ENCODE data around the gene ZNF691.

Gene ZNF691

DNA sequence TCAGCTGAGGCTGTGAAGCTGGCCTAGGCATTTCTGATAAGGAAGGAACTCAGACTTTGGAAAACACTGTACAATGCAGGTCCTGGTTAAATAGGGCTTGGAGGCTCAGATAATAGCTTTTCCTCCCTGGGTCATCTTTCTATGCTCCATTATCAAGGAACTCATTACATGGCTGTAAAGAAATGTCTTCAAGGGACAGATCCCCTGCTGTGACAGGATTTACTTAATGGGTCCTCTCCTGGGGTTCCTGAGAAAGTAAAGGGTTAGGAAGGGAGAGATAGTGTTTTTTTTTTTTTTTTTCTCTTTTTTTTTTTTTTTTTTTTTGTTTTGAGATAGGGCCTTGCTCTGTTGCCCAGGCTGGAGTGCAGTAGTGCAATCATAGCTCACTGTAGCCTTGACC lies 15.1 kb upstream of the ZNF691 start:
- no peak for ATAC-seq (ENCODE audit: low read depth)
- no peaks in the 10 kb centered on the region for H3K4me1 ChIP-seq (ENCODE audit: insufficient read depth, poor library complexity, severe bottlenecking)
- no peak for DNase-seq (ENCODE audit: low spot score)
- no peak overlapping the region for H3K27ac ChIP-seq (ENCODE audit: poor library complexity, severe bottlenecking)
- H3K27me3 ChIP-seq (ENCODE audit: insufficient read depth, poor library complexity, severe bottlenecking): no peaks in the 10 kb centered on the region
- H3K4me3 ChIP-seq (ENCODE audit: severe bottlenecking): no peak overlapping the region
- TF ChIP-seq, protein P1, sequence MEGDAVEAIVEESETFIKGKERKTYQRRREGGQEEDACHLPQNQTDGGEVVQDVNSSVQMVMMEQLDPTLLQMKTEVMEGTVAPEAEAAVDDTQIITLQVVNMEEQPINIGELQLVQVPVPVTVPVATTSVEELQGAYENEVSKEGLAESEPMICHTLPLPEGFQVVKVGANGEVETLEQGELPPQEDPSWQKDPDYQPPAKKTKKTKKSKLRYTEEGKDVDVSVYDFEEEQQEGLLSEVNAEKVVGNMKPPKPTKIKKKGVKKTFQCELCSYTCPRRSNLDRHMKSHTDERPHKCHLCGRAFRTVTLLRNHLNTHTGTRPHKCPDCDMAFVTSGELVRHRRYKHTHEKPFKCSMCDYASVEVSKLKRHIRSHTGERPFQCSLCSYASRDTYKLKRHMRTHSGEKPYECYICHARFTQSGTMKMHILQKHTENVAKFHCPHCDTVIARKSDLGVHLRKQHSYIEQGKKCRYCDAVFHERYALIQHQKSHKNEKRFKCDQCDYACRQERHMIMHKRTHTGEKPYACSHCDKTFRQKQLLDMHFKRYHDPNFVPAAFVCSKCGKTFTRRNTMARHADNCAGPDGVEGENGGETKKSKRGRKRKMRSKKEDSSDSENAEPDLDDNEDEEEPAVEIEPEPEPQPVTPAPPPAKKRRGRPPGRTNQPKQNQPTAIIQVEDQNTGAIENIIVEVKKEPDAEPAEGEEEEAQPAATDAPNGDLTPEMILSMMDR (IDR thresholded peaks at IDR 0.05; ENCODE audit: poor library complexity, severe bottlenecking): no peak
- H3K9me3 ChIP-seq (ENCODE audit: severe bottlenecking): no peaks in the 10 kb centered on the region
- no peaks in the 10 kb centered on the region for H3K36me3 ChIP-seq (ENCODE audit: low read depth)

DNA sequence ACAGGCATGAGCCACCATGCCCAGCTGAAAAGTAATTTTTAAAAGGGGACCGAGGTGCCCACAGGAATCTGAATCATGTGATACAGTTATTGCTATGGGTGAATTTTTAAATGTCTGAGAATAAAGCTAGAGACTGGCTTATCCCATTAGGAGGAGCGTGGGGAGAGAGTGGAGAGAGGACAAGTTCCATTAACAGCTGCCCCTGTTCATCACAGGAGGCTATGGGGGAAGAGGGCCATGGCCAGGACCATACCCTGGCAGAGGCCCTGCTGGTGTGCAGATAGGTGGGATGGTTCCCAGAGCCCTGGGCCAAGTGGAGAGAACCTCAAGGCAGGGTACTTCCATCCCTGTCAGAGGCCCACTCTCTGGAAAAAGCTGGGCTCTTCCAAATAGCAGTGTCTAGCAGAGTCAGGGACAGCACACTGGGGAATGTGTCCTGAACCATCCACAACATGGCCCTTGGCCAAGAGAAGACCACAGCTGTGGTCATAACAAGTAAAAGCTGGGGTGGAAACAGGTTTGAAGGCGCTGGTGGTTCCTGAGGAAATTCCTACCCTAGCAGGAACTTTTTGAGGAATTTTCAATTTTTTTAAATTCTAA lies 13.7 kb upstream of the ZNF691 start:
- Histone ChIP-seq H3K36me3 (ENCODE audit: low read depth) (no peaks in the 10 kb centered on the region), H3K9me3 (ENCODE audit: severe bottlenecking) (no peaks in the 10 kb centered on the region), H3K4me1 (ENCODE audit: insufficient read depth, poor library complexity, severe bottlenecking) (no peaks in the 10 kb centered on the region), H3K27me3 (ENCODE audit: insufficient read depth, poor library complexity, severe bottlenecking) (no peaks in the 10 kb centered on the region), H3K4me3 (ENCODE audit: severe bottlenecking) (no peak overlapping the region), H3K27ac (ENCODE audit: poor library complexity, severe bottlenecking) (no peak overlapping the region)
- TF ChIP-seq, protein P1 (IDR thresholded peaks at IDR 0.05; ENCODE audit: poor library complexity, severe bottlenecking): no peak
- ATAC-seq (ENCODE audit: low read depth): no peak
- no peak for DNase-seq (ENCODE audit: low spot score)

DNA sequence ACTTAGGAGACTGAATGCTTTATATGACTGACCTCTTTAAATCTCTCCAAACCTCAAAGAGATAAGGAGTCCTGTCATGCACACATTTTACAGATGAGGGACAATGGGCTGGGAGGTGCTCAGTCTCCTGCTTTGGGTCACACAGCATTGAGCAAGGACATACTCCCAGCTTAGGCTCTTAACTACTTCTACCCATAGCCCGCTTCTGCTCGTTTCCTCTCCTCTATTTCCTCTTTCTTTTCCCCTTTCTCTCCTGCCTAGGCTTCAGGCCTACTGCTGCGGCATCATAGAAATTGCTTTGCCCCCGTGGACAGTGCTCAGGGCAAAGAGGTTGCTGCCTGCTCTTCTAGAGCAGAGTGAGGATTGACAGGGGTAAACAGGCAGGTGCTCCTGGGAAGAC lies 12.4 kb upstream of the ZNF691 start:
- Histone ChIP-seq H3K4me3 (ENCODE audit: severe bottlenecking) (no peak overlapping the region), H3K27me3 (ENCODE audit: insufficient read depth, poor library complexity, severe bottlenecking) (no peaks in the 10 kb centered on the region), H3K27ac (ENCODE audit: poor library complexity, severe bottlenecking) (no peak overlapping the region), H3K36me3 (ENCODE audit: low read depth) (no peaks in the 10 kb centered on the region), H3K4me1 (ENCODE audit: insufficient read depth, poor library complexity, severe bottlenecking) (no peaks in the 10 kb centered on the region), H3K9me3 (ENCODE audit: severe bottlenecking) (no peaks in the 10 kb centered on the region)
- DNase-seq (ENCODE audit: low spot score): no peak
- TF ChIP-seq, protein P1 (IDR thresholded peaks at IDR 0.05; ENCODE audit: poor library complexity, severe bottlenecking): no peak
- no peak for ATAC-seq (ENCODE audit: low read depth)

DNA sequence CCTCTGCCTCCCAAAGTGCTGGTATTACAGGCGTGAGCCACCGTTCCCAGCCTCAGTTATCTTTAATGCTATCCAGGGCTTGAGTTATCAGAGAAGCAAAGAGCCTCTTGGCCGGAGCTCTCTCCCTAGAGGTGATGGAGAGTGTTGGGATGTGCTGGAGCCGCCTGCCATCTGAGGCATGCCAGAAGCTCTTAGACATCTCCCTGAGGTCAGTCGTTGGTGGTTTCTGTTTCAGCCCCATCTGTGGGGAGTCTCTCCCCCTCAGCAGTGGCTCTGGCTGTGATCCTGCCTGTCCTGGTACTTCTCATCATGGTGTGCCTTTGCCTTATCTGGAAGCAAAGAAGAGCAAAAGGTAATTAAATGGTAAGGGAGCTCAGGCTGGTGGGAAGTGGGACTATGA lies 11.6 kb upstream of the ZNF691 start:
- H3K4me1 ChIP-seq (ENCODE audit: insufficient read depth, poor library complexity, severe bottlenecking): no peaks in the 10 kb centered on the region
- TF ChIP-seq, protein P1 (IDR thresholded peaks at IDR 0.05; ENCODE audit: poor library complexity, severe bottlenecking): no peak
- H3K36me3 ChIP-seq (ENCODE audit: low read depth): no peaks in the 10 kb centered on the region
- H3K27me3 ChIP-seq (ENCODE audit: insufficient read depth, poor library complexity, severe bottlenecking): no peaks in the 10 kb centered on the region
- DNase-seq (ENCODE audit: low spot score): no peak
- no peak overlapping the region for H3K27ac ChIP-seq (ENCODE audit: poor library complexity, severe bottlenecking)
- H3K9me3 ChIP-seq (ENCODE audit: severe bottlenecking): no peaks in the 10 kb centered on the region
- no peak overlapping the region for H3K4me3 ChIP-seq (ENCODE audit: severe bottlenecking)
- no peak for ATAC-seq (ENCODE audit: low read depth)

DNA sequence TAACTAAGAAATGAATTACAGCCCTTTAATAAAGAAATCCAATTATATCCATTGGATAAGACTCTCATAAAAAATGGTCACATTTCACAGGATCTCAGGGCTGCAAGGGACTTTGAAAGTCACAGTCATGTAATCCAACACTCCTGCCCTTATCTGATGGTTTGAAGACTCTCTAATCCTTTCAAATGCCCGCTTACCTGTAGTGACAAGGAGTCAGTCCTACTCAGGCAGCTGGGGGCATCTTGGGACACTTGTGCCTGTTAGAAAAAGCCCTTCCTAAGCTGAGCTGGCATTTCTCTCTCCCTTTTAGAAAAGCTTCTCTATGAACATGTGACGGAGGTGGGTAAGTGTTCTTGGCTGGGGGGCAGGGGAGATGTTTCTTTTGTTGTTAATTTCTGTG lies 11.0 kb upstream of the ZNF691 start:
- Histone ChIP-seq H3K27me3 (ENCODE audit: insufficient read depth, poor library complexity, severe bottlenecking) (no peaks in the 10 kb centered on the region), H3K9me3 (ENCODE audit: severe bottlenecking) (no peaks in the 10 kb centered on the region), H3K27ac (ENCODE audit: poor library complexity, severe bottlenecking) (no peak overlapping the region), H3K36me3 (ENCODE audit: low read depth) (no peaks in the 10 kb centered on the region), H3K4me3 (ENCODE audit: severe bottlenecking) (no peak overlapping the region), H3K4me1 (ENCODE audit: insufficient read depth, poor library complexity, severe bottlenecking) (no peaks in the 10 kb centered on the region)
- DNase-seq (ENCODE audit: low spot score): no peak
- no peak for ATAC-seq (ENCODE audit: low read depth)
- TF ChIP-seq, protein P1 (IDR thresholded peaks at IDR 0.05; ENCODE audit: poor library complexity, severe bottlenecking): no peak

Data from RWPE2 (cell line).